ENCODE measurements around the gene RNF180.

RNF180 gene

DNA sequence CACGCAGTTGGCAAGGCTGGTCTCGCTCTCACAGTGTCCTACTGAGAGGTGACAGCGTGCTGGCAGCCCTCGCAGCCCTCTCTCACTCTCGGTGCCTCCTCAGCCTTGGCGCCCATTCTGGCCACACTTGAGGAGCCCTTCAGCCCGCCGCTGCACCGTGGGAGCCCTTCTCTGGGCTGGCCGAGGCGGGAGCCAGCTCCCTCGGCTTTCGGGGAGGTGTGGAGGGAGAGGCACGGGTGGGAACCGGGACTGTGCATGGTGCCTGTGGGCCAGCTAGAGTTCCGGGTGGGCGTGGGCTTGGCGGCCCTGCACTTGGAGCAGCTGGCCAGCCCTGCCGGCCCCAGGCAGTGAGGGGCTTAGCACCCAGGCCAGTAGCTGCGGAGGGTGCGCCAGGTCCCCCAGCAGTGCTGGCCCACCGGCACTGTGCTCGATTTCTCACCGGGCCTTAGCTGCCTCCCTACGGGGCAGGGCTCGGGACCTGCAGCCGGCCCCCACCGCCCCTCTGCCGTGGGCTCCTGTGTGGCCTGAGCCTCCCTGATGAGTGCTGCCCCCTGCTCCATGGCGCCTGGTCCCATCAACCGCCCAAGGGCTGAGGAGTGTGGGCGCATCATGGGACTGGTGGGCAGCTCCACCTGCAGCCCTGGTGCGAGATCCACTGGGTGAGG is 15.7 kb upstream of the RNF180 start (continued):
- TF ChIP-seq, protein P1, sequence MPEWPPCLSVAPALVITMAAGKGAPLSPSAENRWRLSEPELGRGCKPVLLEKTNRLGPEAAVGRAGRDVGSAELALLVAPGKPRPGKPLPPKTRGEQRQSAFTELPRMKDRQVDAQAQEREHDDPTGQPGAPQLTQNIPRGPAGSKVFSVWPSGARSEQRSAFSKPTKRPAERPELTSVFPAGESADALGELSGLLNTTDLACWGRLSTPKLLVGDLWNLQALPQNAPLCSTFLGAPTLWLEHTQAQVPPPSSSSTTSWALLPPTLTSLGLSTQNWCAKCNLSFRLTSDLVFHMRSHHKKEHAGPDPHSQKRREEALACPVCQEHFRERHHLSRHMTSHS (tag by site-specific recombination; IDR thresholded peaks at IDR 0.05), result no peak
- TF ChIP-seq, protein P2, sequence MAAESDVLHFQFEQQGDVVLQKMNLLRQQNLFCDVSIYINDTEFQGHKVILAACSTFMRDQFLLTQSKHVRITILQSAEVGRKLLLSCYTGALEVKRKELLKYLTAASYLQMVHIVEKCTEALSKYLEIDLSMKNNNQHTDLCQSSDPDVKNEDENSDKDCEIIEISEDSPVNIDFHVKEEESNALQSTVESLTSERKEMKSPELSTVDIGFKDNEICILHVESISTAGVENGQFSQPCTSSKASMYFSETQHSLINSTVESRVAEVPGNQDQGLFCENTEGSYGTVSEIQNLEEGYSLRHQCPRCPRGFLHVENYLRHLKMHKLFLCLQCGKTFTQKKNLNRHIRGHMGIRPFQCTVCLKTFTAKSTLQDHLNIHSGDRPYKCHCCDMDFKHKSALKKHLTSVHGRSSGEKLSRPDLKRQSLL (tag by site-specific recombination; IDR thresholded peaks at IDR 0.05), result no peak
- TF ChIP-seq TCF7L2 (IDR thresholded peaks at IDR 0.05; ENCODE audit: borderline replicate concordance, low read depth, low read length) (no peak), ZNF341 (tag by site-specific recombination; IDR thresholded peaks at IDR 0.05; ENCODE audit: low read depth) (no peak), SP3 (tag by site-specific recombination; IDR thresholded peaks at IDR 0.05) (no peak), ZNF664 (tag by site-specific recombination; IDR thresholded peaks at IDR 0.05) (no peak)
- TF ChIP-seq, protein P3, sequence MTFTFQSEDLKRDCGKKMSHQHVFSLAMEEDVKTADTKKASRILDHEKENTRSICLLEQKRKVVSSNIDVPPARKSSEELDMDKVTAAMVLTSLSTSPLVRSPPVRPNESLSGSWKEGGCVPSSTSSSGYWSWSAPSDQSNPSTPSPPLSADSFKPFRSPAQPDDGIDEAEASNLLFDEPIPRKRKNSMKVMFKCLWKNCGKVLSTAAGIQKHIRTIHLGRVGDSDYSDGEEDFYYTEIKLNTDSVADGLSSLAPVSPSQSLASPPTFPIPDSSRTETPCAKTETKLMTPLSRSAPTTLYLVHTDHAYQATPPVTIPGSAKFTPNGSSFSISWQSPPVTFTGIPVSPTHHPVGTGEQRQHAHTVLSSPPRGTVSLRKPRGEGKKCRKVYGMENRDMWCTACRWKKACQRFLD (tag by site-specific recombination; IDR thresholded peaks at IDR 0.05), result no peak

DNA sequence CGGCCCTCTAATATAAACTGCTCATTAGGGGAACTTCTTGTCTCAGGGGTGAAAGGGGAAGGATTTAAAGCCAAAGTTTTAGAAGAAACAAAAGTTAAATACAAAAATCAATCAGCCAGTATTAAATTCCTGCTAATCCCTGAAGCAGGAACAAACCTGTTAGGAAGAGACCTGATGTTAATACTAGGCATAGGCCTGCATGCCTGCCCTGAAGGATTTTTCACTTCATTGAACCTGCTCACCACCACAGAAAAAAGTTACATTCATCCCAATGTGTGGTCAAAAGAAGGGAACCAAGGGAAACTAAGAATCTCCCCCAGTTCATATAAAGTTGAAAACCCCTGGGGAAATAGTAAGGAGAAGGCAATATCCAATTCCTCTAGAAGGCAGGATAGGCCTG is 9.4 kb upstream of the RNF180 start:
- POLR2A ChIA-PET, result no interaction called here
- H3K36me3 ChIP-seq (ENCODE audit: control insufficient read depth in 2 of 2, insufficient read depth in 1 of 2, low read length in 2 of 2), result no peaks in the 10 kb centered on the region
- no peak for TF ChIP-seq ZNF830 (tag by site-specific recombination; IDR thresholded peaks at IDR 0.05; ENCODE audit: low read depth)
- no peak for TF ChIP-seq ZNF624 (tag by site-specific recombination; IDR thresholded peaks at IDR 0.05)
- TF ChIP-seq ZNF426 (tag by site-specific recombination; IDR thresholded peaks at IDR 0.05), result no peak
- TF ChIP-seq, protein P4, sequence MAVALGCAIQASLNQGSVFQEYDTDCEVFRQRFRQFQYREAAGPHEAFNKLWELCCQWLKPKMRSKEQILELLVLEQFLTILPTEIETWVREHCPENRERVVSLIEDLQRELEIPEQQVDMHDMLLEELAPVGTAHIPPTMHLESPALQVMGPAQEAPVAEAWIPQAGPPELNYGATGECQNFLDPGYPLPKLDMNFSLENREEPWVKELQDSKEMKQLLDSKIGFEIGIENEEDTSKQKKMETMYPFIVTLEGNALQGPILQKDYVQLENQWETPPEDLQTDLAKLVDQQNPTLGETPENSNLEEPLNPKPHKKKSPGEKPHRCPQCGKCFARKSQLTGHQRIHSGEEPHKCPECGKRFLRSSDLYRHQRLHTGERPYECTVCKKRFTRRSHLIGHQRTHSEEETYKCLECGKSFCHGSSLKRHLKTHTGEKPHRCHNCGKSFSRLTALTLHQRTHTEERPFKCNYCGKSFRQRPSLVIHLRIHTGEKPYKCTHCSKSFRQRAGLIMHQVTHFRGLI (tag by site-specific recombination; IDR thresholded peaks at IDR 0.05), result no peak
- no peak for TF ChIP-seq OVOL3 (tag by site-specific recombination; IDR thresholded peaks at IDR 0.05)
- no peak for TF ChIP-seq ZNF221 (tag by site-specific recombination; IDR thresholded peaks at IDR 0.05; ENCODE audit: borderline replicate concordance)
- no peak for TF ChIP-seq ZBTB48 (tag by site-specific recombination; IDR thresholded peaks at IDR 0.05)
- TF ChIP-seq, protein P5, sequence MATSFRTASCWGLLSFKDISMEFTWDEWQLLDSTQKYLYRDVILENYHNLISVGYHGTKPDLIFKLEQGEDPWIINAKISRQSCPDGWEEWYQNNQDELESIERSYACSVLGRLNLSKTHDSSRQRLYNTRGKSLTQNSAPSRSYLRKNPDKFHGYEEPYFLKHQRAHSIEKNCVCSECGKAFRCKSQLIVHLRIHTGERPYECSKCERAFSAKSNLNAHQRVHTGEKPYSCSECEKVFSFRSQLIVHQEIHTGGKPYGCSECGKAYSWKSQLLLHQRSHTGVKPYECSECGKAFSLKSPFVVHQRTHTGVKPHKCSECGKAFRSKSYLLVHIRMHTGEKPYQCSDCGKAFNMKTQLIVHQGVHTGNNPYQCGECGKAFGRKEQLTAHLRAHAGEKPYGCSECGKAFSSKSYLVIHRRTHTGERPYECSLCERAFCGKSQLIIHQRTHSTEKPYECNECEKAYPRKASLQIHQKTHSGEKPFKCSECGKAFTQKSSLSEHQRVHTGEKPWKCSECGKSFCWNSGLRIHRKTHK (tag by site-specific recombination; IDR thresholded peaks at IDR 0.05), result no peak
- no peak for TF ChIP-seq ZNF707 (tag by site-specific recombination; IDR thresholded peaks at IDR 0.05)
- no peak for TF ChIP-seq MYNN (tag by site-specific recombination; IDR thresholded peaks at IDR 0.05; ENCODE audit: borderline replicate concordance)
- H3K4me3 ChIP-seq (ENCODE audit: low read depth, low read length), result no peak overlapping the region
- no peaks in the 10 kb centered on the region for H3K4me1 ChIP-seq (ENCODE audit: control insufficient read depth, insufficient read depth, low read length)
- no peaks in the 10 kb centered on the region for H3K9me3 ChIP-seq (ENCODE audit: control insufficient read depth, insufficient read depth, low read depth, low read length)
- no peak overlapping the region for H3K27ac ChIP-seq (ENCODE audit: extremely low read depth, low read depth, low read length)
- CTCF ChIA-PET, result no interaction called here

DNA sequence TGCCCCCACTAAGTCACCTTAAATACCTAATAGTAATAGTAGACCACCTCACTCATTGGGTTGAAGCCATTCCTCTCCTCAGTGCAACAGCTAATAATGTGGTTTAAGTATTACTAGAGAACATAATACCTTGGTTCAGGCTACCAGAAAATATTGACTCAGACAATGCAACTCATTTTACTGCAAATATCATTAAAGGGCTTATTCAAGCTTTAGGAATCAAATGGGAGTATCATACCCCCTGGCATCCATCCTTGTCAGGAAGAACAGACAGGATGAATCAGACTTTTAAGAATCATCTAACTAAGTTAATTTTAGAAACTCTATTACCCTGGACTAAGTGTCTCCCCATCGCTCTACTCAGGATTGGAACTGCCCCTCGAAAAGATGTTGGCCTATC is 6.8 kb upstream of the RNF180 start:
- Histone ChIP-seq H3K9me3 (ENCODE audit: control insufficient read depth, insufficient read depth, low read depth, low read length) (no peaks in the 10 kb centered on the region), H3K36me3 (ENCODE audit: control insufficient read depth in 2 of 2, insufficient read depth in 1 of 2, low read length in 2 of 2) (no peaks in the 10 kb centered on the region), H3K27ac (ENCODE audit: extremely low read depth, low read depth, low read length) (no peak overlapping the region), H3K4me3 (ENCODE audit: low read depth, low read length) (no peak overlapping the region), H3K4me1 (ENCODE audit: control insufficient read depth, insufficient read depth, low read length) (no peaks in the 10 kb centered on the region)
- POLR2A ChIA-PET, result no interaction called here
- CTCF ChIA-PET, result interaction anchor here (1.0 kb wide), 1 partner anchor 11 kb away, joined by 3 read pairs; no protein-coding TSS in a partner anchor
- TF ChIP-seq, protein P6, sequence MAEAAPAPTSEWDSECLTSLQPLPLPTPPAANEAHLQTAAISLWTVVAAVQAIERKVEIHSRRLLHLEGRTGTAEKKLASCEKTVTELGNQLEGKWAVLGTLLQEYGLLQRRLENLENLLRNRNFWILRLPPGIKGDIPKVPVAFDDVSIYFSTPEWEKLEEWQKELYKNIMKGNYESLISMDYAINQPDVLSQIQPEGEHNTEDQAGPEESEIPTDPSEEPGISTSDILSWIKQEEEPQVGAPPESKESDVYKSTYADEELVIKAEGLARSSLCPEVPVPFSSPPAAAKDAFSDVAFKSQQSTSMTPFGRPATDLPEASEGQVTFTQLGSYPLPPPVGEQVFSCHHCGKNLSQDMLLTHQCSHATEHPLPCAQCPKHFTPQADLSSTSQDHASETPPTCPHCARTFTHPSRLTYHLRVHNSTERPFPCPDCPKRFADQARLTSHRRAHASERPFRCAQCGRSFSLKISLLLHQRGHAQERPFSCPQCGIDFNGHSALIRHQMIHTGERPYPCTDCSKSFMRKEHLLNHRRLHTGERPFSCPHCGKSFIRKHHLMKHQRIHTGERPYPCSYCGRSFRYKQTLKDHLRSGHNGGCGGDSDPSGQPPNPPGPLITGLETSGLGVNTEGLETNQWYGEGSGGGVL (tag by site-specific recombination; IDR thresholded peaks at IDR 0.05), result no peak
- TF ChIP-seq ZNF658 (tag by site-specific recombination; IDR thresholded peaks at IDR 0.05), result no peak
- no peak for TF ChIP-seq GLIS1 (tag by site-specific recombination; IDR thresholded peaks at IDR 0.05)
- TF ChIP-seq ZNF132 (tag by site-specific recombination; IDR thresholded peaks at IDR 0.05; ENCODE audit: borderline replicate concordance), result no peak
- no peak for TF ChIP-seq IKZF3 (tag by site-specific recombination; IDR thresholded peaks at IDR 0.05)
- no peak for TF ChIP-seq ZNF747 (tag by site-specific recombination; IDR thresholded peaks at IDR 0.05)
- no peak for TF ChIP-seq ZNF274 (IDR thresholded peaks at IDR 0.05; ENCODE audit: low read length)
- TF ChIP-seq ZNF274 (tag by site-specific recombination; IDR thresholded peaks at IDR 0.05; ENCODE audit: borderline replicate concordance), result no peak
